H54 (cell line): ENCODE measurements around the gene GDF3.
"Not testable (repeated sequence)": the region's sequence is repeated elsewhere in the genome, so short reads cannot be mapped to it uniquely, and the experiment has no call there.

Experiments used
- DNase-seq: peaks from one replicate; pipeline ENCODE4 v3.0.0; 2011; ENCODE audit warnings: low spot score, mixed read lengths; ENCODE audit not compliant: insufficient read length
- FAIRE-seq: peaks from 3 replicates; lab custom pipeline; 2011; peaks lifted over from hg19 to GRCh38; lab: Jason Lieb, UNC
- POLR2A ChIP-seq: IDR thresholded peaks from 2 replicates; pipeline ENCODE4 v1.6.1; 2011; ENCODE audit warnings: low read depth, mild to moderate bottlenecking, low read length

Gene GDF3

GRCh38 chr12:7695566-7696197 lies at the start of gene GDF3:
Gene GDF3, minus strand, starts transcription at chr12:7695775. Its CDS starts 47 bp downstream, at chr12:7695728.
- FAIRE-seq = no peak
- no peak for DNase-seq
- no peak for TF ChIP-seq POLR2A

DNA sequence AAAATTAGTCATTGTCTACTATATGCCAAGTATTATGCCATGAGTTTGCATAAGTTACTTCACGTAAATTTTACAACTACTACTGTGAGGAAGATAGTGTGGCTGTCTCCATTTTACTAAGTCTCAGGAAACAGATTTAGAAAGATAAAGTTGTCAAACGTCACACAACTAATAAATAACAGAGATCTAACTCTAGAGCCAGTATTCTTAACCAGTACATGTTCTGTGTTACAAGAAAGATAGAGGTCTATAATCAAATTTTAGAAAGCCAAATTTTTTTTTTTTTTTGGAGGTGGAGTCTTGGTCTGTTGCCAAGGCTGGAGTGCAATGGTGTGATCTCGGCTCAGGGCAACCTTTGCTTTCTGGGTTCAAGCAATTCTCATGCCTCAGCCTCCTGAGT lies 37.4 kb upstream of the GDF3 start:
- no peak for FAIRE-seq
- no peak for DNase-seq
- no peak for TF ChIP-seq POLR2A

DNA sequence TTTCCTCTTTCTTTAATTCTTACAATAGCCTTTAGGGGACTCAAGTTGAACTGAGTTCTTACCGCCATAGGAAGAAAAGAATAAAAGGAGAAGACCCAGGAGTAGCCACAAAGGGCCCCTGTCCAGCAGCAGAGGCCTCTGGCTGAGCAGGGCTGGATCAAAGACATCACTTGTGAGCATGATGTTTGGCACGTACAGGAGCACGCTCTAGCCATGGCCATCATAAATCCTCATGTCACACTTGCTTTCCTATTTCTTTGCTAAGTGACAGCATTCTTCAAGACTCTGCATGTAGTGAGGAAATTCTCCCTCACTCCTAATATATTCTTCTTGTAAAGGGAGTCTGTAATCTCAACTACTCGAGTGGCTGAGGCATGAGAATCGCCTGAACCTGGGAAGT lies 35.9 kb upstream of the GDF3 start:
- DNase-seq (no peak), FAIRE-seq (no peak)
- no peak for TF ChIP-seq POLR2A

- FAIRE-seq, DNase-seq: not testable (repeated sequence)
Observed at GRCh38 chr12:7730984-7731383, 35.4 kb upstream of the GDF3 start.

DNA sequence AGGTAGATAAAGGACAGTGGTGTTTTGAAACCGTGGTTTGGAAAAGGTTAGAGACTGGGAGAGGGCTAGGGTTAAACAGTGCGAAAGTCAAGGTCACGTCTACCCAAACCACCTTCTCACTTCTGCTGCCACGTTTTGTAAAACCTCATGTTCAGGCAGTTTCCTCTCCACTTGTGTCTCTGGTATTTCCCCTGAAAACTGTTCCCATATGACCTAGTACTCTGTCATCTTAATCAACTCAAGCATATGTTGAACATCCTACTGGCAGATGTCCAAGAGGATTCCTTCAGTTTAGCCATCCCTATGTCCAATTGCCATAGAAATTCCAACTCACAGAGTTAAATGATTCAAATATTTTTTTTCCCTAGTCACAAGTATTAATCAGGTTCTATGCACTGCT lies 34.2 kb upstream of the GDF3 start:
- DNase-seq (no peak), FAIRE-seq (no peak)
- TF ChIP-seq POLR2A = no peak

- FAIRE-seq = no peak
- DNase-seq = no peak
- no peak for TF ChIP-seq POLR2A
Observed at GRCh38 chr12:7723926-7724325, 28.4 kb upstream of the GDF3 start.

GRCh38 chr12:7719946-7720730 lies 24.6 kb upstream of the GDF3 start:
- FAIRE-seq = no peak
- DNase-seq = no peak
- no peak for TF ChIP-seq POLR2A

DNA sequence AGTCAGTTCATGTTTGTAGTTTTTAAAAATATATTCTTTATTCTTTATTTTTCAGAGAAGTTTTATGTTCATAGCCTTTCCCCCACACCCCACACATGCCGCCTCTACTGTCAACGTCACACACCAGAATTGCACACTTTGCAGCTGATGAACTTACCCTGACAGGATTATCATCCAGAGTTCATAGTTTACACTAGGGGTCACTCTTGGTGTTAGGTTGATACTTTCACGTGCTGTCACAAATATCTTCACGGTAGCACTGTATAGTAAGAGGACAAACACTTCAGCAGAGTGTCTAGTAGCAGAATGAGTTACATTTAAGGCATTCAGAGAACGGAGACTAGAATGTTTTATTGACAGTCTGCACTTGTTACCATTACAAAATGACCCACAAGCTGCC lies 20.8 kb upstream of the GDF3 start:
- FAIRE-seq = no peak
- DNase-seq = no peak
- TF ChIP-seq POLR2A = no peak

DNA sequence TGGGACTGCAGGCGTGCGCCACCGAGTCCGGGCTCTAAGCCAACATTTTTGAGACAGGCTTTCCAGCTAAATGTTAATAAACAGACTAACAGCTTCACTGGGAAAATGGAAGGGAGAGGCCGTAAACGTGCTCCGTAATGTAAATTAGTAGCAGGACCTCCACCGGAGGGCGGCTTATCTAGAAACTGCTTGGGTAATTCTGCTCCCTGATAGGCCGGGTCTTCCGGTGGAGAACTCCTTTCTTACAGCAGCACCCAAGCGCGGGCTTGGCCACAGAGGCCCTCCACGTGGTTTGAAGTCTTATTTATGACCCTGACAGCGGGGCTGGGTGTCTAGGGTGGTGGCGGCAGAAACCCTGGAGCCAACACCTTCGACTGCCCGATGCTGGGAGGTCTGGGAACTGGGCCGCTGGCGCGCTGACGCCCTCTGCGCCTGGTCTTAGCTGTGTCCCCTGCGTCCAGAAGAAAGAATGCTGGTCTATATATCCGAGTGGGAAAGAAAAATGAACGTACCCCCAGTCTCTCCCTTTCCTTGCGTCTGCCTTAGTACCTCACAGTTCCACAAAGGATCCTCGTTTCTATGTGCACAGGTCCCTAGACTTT lies 17.4 kb upstream of the GDF3 start:
- TF ChIP-seq POLR2A = no peak
- DNase-seq (no peak), FAIRE-seq (no peak)

DNA sequence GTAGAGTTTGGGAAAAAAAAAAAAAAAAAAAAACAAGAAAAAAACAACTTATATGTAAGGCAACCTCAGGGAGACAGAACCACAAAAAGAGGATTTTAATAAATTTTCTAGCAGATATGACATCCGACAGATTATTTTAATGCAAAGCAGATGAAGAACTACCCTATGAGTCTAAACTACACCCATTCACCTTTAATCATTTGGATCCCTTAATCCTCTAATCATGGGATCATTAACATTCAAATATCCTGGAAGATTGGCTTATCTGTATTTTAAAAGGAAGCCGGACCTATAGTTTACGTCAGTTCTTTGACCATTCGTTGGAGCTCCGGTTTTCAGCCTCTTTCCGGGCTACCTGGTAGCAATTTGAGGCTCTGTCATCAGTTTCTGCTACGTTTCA lies 15.6 kb upstream of the GDF3 start, which contains the start of gene DPPA3:
Gene DPPA3, plus strand, starts transcription at position 301 of the 400 bp plus-strand sequence. CDS start 138 bp downstream, outside the sequence.
- no peak for TF ChIP-seq POLR2A

DNA sequence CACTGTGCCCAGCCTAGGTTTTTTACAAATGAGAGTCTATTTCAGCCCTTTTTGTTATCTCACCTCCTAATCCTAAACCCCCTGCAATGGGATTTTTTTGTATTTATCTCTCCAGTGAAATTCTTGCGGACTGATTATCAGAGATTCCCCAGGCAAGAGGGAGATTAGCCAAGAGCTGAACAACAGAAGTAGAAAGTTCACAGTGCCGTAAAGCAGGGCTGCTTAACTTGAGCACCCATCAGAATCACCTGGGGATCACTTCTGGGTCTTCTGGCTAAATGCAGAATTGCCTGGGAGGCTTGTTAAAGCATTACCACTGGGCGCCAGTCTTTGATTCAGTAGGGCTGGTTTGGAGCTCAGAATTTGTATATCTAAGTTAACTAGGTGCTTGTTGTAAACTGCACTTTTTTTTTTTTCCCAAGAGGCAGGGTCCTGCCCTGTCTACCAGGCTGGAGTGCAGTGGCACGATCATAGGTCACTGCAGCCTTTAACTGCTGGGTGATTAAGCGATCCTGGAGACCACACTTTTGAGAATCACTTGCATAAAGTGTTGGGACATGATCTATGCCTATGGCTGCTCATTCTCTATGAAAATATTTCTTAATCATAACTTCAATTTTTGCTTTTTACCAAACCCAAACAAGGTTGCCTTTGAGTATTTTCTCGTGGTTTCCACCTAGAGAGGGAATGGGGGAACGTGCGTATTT lies 14.5 kb upstream of the GDF3 start:
- no peak for DNase-seq
- no peak for FAIRE-seq
- no peak for TF ChIP-seq POLR2A

More for the DNA sequence above, 15.6 kb upstream of the GDF3 start, which contains the start of gene DPPA3:
- no peak for FAIRE-seq
- no peak for DNase-seq

DNA sequence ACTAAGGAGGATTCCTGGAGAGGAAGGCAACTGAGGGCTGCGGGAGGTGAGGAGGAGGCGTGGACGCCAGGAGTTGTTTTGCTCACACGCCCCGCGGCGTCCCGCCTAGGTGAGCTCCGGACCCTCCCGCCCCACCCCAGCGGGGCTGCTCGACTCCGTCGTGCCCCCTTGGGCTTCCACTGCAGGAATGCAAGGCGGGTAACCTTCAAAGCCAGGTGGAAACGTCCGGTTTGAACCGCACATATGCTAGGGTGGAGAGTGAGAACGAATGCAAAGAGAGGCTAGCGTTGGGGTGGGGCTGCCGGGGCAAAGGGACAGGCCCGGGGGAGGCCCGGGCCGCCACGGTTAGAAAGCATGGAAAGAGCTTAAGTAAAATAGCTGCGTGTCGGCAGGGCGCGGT lies 10.3 kb upstream of the GDF3 start:
- FAIRE-seq (no peak), DNase-seq (no peak)
- no peak for TF ChIP-seq POLR2A

- TF ChIP-seq POLR2A = no peak
- no peak for FAIRE-seq
- DNase-seq = no peak
Observed at GRCh38 chr12:7695237-7695560, 376 bp downstream of the GDF3 start.
